ENCODE data around the gene CDH23. TPM values are rescaled to one million over a fixed set of nuclear protein-coding genes. Genes with fewer than 3 reads are reported as not detected.

CDH23 gene
- total RNA-seq, 1 experiment from 2014 or later: 2.9 TPM

DNA sequence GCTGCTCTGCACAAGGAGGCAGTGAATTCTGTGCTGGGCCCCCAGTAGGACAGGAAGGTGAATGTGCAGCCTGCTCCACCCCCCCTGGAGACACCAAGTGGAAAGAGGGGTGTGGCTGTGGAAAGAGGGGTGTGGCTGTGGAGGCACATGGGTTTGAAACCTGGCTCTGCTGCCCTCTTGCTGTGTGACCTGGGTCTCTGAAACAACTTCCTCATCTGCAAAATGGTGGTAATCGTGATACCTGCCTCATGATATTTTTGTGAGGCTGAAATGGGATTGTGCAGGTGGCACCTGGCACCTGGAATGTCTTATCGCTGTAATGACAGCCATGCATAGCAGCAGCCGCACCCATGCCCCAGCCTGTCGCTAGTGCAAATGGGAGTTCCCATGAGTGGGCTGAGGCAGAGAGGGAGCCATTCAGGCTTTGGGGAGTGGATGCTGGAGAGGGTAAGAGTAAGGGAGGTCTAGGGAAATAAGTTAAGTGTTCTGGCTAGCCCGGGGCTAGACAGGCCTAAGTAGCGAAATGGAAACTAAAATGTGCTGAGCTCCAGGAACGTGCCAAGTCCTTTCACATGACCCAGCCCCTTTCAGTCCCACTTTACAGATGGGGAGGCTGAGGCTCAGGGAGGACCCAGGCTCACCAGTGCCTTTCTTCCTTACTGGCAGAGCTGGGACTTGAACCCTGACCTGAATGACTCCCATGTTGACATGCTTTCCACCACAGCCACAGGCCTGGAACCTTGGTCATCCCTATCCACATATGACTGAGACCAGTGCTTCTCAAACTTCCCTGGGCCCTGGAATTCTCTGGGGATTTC is 287.8 kb downstream of the CDH23 start (continued):
- no peak for TF ChIP-seq ZNF121 (CRISPR knock-in tag; IDR thresholded peaks at IDR 0.05)
- TF ChIP-seq, protein P1, sequence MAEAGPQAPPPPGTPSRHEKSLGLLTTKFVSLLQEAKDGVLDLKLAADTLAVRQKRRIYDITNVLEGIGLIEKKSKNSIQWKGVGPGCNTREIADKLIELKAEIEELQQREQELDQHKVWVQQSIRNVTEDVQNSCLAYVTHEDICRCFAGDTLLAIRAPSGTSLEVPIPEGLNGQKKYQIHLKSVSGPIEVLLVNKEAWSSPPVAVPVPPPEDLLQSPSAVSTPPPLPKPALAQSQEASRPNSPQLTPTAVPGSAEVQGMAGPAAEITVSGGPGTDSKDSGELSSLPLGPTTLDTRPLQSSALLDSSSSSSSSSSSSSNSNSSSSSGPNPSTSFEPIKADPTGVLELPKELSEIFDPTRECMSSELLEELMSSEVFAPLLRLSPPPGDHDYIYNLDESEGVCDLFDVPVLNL (CRISPR knock-in tag; IDR thresholded peaks at IDR 0.05; ENCODE audit: borderline replicate concordance, low read depth): no peak
- TF ChIP-seq, protein P2, sequence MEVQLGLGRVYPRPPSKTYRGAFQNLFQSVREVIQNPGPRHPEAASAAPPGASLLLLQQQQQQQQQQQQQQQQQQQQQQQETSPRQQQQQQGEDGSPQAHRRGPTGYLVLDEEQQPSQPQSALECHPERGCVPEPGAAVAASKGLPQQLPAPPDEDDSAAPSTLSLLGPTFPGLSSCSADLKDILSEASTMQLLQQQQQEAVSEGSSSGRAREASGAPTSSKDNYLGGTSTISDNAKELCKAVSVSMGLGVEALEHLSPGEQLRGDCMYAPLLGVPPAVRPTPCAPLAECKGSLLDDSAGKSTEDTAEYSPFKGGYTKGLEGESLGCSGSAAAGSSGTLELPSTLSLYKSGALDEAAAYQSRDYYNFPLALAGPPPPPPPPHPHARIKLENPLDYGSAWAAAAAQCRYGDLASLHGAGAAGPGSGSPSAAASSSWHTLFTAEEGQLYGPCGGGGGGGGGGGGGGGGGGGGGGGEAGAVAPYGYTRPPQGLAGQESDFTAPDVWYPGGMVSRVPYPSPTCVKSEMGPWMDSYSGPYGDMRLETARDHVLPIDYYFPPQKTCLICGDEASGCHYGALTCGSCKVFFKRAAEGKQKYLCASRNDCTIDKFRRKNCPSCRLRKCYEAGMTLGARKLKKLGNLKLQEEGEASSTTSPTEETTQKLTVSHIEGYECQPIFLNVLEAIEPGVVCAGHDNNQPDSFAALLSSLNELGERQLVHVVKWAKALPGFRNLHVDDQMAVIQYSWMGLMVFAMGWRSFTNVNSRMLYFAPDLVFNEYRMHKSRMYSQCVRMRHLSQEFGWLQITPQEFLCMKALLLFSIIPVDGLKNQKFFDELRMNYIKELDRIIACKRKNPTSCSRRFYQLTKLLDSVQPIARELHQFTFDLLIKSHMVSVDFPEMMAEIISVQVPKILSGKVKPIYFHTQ (CRISPR knock-in tag; IDR thresholded peaks at IDR 0.05): no peak
- TF ChIP-seq, protein P3, sequence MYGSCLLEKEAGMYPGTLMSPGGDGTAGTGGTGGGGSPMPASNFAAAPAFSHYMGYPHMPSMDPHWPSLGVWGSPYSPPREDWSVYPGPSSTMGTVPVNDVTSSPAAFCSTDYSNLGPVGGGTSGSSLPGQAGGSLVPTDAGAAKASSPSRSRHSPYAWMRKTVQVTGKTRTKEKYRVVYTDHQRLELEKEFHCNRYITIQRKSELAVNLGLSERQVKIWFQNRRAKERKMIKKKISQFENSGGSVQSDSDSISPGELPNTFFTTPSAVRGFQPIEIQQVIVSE (CRISPR knock-in tag; IDR thresholded peaks at IDR 0.05; ENCODE audit: borderline replicate concordance): no peak
- TF ChIP-seq ZNF396 (CRISPR knock-in tag; IDR thresholded peaks at IDR 0.05; ENCODE audit: borderline replicate concordance): no peak
- no peak for TF ChIP-seq ZNF219 (CRISPR knock-in tag; IDR thresholded peaks at IDR 0.05; ENCODE audit: borderline replicate concordance)
- TF ChIP-seq JUN (CRISPR knock-in tag; IDR thresholded peaks at IDR 0.05): no peak

DNA sequence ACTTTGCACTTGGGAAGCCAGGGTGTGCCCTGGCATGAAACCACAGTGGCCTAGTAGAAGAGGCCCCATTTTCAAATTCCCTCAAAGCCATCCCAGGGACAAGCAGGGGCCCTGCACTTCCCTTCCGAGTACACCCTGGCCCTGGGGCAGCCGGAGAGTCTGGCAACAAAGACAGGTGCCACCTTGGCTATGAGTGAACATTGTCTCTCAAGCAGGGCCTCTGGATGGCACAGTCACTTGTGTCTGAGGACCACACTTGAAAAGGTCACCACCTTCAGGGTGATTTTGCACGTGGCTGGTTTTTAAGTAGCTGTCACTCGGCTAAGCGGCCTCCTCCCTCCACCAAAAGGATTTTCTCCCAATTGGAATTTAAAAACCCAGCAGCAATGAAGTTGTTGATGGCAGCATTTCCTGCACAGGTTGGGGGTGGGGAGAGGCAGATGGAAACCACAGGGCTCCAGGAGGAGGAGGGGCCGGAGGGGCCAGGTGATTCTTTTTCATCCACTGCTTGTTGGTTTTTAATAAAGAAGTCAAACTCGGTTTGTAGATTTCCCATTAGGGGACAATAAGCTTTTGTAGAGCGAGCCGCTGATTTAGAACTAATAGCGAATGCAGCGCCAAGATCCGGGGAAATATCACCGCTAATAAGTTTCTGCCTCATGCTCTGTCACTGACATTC is 289.0 kb downstream of the CDH23 start:
- peaks cover 29% of the 10 kb centered on the region for H3K4me1 Mint-ChIP-seq
- CTCF ChIA-PET: interaction anchor here (0.8 to 4.3 kb wide), 10 partner anchors 8 to 366 kb away, joined by 3 to 58 read pairs (median 4); partner anchors contain the start of gene SLC29A3
- TF ChIP-seq NFYB (CRISPR knock-in tag; conservative IDR thresholded peaks at IDR 0.05; ENCODE audit: low read depth) (no peak), TEAD1 (CRISPR knock-in tag; IDR thresholded peaks at IDR 0.05) (0 out of 2 replicates have a peak, but pooled peaks have one; percentile 22)
- TF ChIP-seq, protein P4, sequence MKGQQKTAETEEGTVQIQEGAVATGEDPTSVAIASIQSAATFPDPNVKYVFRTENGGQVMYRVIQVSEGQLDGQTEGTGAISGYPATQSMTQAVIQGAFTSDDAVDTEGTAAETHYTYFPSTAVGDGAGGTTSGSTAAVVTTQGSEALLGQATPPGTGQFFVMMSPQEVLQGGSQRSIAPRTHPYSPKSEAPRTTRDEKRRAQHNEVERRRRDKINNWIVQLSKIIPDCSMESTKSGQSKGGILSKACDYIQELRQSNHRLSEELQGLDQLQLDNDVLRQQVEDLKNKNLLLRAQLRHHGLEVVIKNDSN (CRISPR knock-in tag; IDR thresholded peaks at IDR 0.05): no peak
- no peaks in the 10 kb centered on the region for H3K27me3 Mint-ChIP-seq (ENCODE audit: low read depth)
- peaks cover 6% of the 10 kb centered on the region for H3K9me3 Mint-ChIP-seq
- DNase-seq (ENCODE audit: low spot score) (no peak), ATAC-seq (no peak)
- H3K27ac Mint-ChIP-seq: peak overlapping the region; percentile 67; the same call in 1 of the 2 replicates
- POLR2A ChIA-PET: no interaction called here
- H3K4me3 Mint-ChIP-seq: no peak overlapping the region
- peaks cover 6% of the 10 kb centered on the region for H3K36me3 Mint-ChIP-seq

DNA sequence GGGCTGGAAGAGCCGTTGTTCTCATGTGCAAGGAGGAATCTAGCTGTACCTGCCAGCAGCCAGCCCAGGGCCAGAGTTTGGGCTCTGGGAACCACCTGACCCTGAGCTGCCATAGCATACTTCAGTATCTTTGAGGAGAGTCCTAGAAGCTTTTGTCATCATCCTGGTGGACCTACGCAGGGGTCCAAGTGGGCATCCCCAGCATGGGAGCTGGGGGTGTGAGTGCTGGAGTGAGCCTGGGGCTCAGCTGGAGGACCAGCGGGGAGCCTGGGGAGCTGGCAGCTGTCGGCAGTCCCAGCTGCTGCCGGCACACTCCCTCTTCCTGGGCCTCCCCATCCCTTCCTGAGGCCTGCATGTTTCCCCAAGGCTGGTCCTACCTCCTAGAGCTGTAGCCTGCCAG is 290.4 kb downstream of the CDH23 start:
- POLR2A ChIA-PET: no interaction called here
- no peak for TF ChIP-seq CBFB (CRISPR knock-in tag; IDR thresholded peaks at IDR 0.05; ENCODE audit: low read depth)
- TF ChIP-seq, protein P5, sequence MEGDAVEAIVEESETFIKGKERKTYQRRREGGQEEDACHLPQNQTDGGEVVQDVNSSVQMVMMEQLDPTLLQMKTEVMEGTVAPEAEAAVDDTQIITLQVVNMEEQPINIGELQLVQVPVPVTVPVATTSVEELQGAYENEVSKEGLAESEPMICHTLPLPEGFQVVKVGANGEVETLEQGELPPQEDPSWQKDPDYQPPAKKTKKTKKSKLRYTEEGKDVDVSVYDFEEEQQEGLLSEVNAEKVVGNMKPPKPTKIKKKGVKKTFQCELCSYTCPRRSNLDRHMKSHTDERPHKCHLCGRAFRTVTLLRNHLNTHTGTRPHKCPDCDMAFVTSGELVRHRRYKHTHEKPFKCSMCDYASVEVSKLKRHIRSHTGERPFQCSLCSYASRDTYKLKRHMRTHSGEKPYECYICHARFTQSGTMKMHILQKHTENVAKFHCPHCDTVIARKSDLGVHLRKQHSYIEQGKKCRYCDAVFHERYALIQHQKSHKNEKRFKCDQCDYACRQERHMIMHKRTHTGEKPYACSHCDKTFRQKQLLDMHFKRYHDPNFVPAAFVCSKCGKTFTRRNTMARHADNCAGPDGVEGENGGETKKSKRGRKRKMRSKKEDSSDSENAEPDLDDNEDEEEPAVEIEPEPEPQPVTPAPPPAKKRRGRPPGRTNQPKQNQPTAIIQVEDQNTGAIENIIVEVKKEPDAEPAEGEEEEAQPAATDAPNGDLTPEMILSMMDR (IDR thresholded peaks at IDR 0.05): no peak
- TF ChIP-seq, protein P6, sequence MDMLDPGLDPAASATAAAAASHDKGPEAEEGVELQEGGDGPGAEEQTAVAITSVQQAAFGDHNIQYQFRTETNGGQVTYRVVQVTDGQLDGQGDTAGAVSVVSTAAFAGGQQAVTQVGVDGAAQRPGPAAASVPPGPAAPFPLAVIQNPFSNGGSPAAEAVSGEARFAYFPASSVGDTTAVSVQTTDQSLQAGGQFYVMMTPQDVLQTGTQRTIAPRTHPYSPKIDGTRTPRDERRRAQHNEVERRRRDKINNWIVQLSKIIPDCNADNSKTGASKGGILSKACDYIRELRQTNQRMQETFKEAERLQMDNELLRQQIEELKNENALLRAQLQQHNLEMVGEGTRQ (CRISPR knock-in tag; IDR thresholded peaks at IDR 0.05): no peak
- no peak for TF ChIP-seq ZBTB21 (CRISPR knock-in tag; IDR thresholded peaks at IDR 0.05; ENCODE audit: borderline replicate concordance)
- no peak for TF ChIP-seq CREM (CRISPR knock-in tag; IDR thresholded peaks at IDR 0.05)
- TF ChIP-seq, protein P7, sequence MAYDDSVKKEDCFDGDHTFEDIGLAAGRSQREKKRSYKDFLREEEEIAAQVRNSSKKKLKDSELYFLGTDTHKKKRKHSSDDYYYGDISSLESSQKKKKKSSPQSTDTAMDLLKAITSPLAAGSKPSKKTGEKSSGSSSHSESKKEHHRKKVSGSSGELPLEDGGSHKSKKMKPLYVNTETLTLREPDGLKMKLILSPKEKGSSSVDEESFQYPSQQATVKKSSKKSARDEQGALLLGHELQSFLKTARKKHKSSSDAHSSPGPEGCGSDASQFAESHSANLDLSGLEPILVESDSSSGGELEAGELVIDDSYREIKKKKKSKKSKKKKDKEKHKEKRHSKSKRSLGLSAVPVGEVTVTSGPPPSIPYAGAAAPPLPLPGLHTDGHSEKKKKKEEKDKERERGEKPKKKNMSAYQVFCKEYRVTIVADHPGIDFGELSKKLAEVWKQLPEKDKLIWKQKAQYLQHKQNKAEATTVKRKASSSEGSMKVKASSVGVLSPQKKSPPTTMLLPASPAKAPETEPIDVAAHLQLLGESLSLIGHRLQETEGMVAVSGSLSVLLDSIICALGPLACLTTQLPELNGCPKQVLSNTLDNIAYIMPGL (CRISPR knock-in tag; IDR thresholded peaks at IDR 0.05): no peak
- TF ChIP-seq ELF4 (CRISPR knock-in tag; IDR thresholded peaks at IDR 0.05; ENCODE audit: low read depth): no peak
- TF ChIP-seq GTF2I (CRISPR knock-in tag; conservative IDR thresholded peaks at IDR 0.05): no peak
- TF ChIP-seq ATF1 (CRISPR knock-in tag; IDR thresholded peaks at IDR 0.05): no peak
- no peak for TF ChIP-seq ZNF396 (CRISPR knock-in tag; IDR thresholded peaks at IDR 0.05; ENCODE audit: borderline replicate concordance)
- TF ChIP-seq KAT7 (CRISPR knock-in tag; IDR thresholded peaks at IDR 0.05; ENCODE audit: borderline replicate concordance): no peak
- no peak for TF ChIP-seq NR2C2 (CRISPR knock-in tag; IDR thresholded peaks at IDR 0.05)
- CTCF ChIA-PET: interaction anchor here (0.9 to 4.3 kb wide), 4 partner anchors 9 to 367 kb away, joined by 3 to 58 read pairs (median 5); no protein-coding TSS in a partner anchor

More for the DNA sequence above, 290.4 kb downstream of the CDH23 start:
- Mint-ChIP-seq H3K27me3 (ENCODE audit: low read depth) (no peaks in the 10 kb centered on the region), H3K27ac (no peak overlapping the region), H3K4me3 (no peak overlapping the region), H3K36me3 (peaks cover 11% of the 10 kb centered on the region), H3K9me3 (peaks cover 16% of the 10 kb centered on the region), H3K4me1 (peaks cover 29% of the 10 kb centered on the region)
- DNase-seq (ENCODE audit: low spot score): no peak
- no peak for ATAC-seq

Measured in WTC11 (cell line).